NOMO-1 treated with DMSO at 0.1 percent for 48 hours (cell line): ENCODE measurements around the gene TENT5C.

ENCODE experiments used
- DNase-seq: peaks from one replicate; lab custom pipeline; 2025; ENCODE audit not compliant: unreplicated experiment; lab: John Stamatoyannopoulos, UW

The TENT5C gene

DNA sequence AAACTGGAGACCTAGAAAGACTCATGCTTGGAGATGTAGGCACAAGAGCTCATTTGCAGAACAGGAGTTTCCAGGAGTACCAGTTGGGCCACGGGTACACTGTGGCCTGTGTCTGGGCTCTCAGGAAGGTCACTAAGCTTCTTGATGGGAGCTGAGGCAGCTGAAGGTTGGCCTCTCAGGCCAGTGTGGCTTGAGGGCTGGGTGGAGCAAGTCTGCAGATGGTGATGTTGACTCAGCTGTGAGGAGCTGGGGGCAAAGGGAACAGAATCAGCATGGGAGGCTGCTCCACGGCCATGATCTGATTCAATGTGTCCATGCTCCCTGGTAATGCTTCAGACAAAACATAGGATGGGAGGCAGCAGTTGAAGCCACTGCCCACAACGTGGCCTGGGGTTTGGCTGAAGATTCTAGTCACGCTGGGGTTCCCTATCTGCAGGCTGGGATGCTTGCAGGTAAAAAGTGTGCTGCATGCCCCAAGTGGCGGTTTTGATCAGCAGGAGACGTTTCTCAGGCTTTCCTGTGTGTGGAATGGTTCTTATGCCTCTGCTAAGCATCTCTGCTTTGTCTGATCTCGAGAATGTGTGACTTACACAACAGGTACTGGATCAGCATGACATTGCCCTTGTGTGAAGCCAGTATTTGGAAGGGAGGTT lies 15.4 kb upstream of the TENT5C start:
- no peak for DNase-seq

- DNase-seq = no peak
Measured at GRCh38 chr1:117591252-117591651, 14.6 kb upstream of the TENT5C start.

DNA sequence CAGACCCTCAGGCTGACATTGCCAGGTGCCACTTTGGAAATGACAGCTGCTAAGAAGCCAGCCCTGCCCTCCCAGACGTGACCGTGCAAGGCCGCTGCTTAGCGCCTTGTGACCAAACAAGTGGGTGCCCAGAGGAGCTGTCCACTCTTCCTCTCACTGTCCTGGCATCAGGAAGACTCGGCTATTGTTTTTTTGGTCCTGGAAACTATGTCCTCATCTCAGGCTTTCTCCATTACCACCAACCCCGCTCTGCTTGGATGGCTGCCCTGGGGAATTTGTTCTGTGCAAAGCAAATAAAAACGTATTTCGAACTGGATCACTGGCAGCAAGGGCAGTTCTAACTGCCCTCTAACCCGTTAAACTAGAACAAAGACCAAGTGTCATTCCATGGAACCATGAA lies 13.7 kb upstream of the TENT5C start:
- DNase-seq = no peak

DNA sequence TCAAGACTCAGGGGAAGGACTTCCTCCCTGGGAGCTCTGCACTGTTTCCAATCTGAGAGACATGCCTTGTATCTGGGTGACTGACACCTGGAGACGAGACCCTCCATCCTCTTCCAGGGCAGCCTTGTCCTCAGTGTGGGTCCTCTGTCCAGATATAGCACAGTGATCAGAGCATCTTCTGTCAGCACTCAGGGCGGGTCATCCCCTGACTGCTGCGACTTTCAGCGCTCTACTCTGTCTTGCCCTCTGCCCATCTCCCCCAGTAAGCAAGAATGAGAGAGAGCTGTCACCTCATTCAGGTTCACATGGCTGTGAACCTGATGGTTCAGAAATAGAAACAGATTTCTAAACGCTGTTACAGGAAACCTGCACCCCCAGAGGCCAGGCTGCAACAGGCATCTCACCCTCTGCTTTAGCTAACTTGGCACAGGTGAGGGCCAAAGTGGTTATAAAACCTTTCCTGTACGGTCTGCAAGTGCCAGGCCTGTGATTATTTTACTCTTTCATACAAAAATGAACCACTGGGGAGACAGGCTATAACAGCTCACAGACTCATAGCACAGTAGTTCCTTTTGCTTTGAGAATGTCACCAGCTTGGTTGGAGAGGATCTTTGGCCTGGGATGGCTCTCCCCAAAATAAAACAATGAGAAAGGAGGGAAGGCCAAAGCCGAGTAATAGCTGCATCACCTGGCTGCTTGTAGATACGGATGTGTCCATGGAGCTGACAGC lies 11.4 kb upstream of the TENT5C start:
- no peak for DNase-seq

GRCh38 chr1:117596023-117596720 lies 9.7 kb upstream of the TENT5C start:
- peak; percentile 47 for DNase-seq

GRCh38 chr1:117598489-117598888 lies 7.4 kb upstream of the TENT5C start:
- no peak for DNase-seq

- no peak for DNase-seq
Measured at GRCh38 chr1:117599286-117600221, 6.3 kb upstream of the TENT5C start.

DNA sequence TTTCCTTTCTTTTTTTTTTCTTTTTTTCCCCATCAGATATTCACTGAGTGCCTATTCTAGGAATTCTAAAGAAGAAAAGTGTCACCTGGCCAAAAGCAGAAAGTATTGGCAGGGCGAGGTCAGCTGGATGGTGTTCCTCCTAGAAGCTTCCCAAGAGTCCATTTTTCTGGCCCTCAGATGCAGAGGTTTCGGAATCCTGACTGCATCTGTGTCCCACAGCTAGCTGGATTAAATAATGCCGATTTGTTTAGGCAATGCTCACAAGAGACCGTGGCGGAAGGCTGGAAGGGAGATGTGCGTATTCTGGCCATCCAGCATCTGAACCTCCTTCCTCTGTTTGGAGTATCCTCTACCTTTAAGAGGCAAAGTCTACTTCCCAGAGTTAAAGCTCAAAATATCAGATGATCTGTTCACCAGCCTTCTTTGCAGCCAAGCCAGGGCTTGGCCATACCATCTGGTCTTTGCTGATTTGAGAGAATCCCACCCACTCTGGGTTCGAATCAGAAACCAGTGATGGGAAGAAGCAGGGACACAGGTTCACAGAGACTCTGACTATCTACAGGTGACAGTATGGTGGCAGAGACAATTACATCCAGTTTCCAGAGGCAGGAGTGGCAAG lies 5.4 kb upstream of the TENT5C start:
- DNase-seq = no peak

DNA sequence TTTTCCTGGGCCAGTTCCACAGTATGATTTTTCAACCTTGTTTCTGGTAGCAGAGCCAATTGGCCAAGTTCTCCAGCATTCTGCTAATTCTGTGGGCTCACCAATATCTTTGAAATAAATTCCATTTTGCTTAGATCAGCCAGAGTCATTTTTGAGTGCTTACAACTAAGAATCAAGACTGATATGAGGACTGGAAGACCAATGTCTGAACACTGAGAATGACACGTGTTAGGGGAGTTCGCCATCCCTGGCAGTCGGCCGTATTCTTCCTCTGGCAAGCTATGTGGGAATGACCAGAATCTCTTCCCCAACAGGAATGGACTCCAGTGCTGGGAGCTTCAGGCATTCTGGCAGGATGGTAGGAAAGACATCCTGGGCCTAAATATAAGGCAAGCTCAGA lies 4.9 kb upstream of the TENT5C start:
- no peak for DNase-seq

- no peak for DNase-seq
Measured at GRCh38 chr1:117602862-117603261, 3.0 kb upstream of the TENT5C start.

DNA sequence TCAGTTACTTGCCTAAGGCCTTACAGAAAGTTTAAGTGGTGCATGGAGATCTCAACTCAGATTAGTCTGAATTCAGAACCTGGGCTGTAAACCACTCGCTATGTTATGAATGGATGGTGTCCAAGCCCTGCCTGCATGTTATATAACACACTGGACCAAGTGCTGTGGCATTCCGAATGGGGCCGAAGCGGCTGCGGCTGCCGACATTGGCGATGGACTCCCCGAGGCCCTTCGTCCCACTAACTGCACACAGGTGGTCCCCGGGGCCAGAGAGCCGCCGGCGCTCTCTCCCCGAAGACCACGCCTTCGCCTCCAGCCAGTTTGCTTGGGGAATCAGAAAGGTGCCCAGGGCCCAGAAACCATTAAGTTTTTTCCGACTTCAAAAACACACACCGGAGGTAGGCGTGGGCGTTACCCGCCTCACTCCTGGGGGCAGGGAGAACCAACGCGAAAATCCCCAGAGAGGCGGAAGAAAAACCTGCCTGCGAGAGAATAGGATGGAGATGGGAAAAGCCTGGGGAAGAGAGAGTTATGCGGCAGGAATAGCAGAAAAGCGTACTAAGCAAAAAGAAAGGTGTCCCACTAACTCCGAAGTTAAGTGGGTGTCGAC lies 579 bp upstream of the TENT5C start:
- no peak for DNase-seq

- DNase-seq = no peak
Measured at GRCh38 chr1:117606649-117607430, 992 bp downstream of the TENT5C start.

DNA sequence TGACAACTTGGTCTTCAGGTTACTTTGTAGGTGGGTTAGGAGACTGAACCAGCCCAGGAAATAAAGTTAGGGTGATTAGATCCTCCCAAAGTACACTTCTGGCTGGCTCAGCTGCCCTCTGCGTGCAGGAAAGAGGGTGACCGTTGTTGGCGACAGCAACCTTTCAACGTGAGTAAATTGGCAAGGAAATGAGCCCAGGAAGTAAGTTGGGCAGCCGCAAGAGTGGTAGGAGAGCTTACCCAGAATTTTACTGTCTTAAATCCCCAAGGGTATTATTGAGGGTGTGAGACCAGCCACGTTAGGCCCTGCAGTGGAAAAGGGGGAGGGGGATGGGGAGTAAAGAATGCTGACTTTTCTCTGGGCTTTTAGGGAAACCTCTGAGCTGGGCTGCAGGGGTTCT lies 1.6 kb downstream of the TENT5C start:
- no peak for DNase-seq

GRCh38 chr1:117608115-117608615 lies 2.3 kb downstream of the TENT5C start:
- no peak for DNase-seq

- no peak for DNase-seq
Measured at GRCh38 chr1:117608758-117609157, 2.9 kb downstream of the TENT5C start.

DNA sequence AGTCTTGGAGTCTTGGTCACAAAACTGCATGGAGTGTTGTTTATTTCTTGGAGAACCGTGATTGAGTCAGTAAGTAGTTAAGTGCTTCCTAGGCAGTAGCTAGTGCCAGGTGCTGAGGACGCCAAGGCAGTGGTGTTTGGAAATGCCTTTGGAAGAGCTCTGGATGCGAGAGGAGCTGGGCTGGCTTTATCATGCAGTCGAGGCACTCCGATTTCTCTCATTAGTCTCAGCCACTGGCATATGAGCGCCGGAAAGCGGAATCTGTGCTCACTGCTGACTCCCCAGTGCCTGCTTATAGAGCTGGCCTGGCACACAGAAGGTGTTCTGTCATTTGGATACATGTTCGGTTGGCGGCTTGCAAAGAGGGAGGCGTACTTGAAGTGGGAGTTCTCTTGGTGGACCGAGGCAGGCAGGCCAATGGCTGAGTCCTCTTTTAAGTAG lies 3.6 kb downstream of the TENT5C start:
- no peak for DNase-seq

DNA sequence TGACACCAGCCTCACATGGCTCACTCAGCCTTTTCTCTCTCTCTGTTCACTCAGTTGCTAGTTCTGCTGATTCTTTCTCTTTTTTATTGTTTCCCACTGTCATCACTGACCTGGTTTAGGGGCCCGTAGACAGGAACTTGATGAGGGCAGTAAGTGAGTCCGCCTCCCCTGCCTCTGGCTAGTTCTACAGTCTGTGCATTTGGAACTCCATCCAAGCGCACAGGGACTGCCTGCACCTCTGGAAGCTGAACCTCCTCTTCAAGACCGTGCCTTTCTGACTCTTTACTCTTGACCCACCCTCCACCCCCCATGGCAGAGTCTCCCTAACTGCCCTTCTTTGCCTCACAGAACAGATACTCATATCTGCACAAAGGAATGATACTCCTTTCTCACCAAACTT lies 4.2 kb downstream of the TENT5C start:
- no peak for DNase-seq

GRCh38 chr1:117611121-117611601 lies 5.3 kb downstream of the TENT5C start:
- no peak for DNase-seq

DNA sequence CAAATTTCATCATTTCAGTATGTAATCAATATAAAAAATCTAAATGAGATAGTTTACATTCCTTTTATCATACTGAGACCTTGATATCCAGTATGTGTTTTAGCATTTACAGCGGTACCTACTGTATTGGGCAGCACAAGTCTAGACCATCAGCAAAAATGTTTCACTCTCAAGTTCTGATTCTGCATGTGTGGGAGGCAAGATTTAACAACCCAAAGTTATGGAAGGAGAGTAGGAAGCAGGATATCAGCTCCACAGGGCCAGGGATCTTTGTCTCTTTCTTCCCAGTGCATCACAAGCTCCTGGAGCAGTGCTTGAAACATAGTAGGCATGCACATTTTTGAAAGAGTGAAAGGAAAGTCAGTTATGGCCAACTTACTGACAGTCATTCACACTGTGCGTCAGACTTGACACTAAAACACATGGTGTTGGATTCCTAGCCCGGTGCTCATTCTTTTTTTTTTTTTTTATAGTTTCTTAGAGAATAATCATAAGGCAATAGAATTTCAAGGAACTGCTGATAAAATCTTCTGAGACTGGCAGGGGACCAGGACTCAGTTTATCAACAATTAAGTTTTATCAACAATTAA lies 6.1 kb downstream of the TENT5C start:
- DNase-seq = no peak
